ENCODE measurements around the gene C2CD3.
"Not testable (repeated sequence)": the region's sequence is repeated elsewhere in the genome, so short reads cannot be mapped to it uniquely, and the experiment has no call there.

C2CD3 gene

GRCh38 chr11:74066663-74067062 is 104.1 kb downstream of the C2CD3 start:
- DNase-seq = not testable (repeated sequence)

GRCh38 chr11:74065534-74065933 is 105.3 kb downstream of the C2CD3 start:
- DNase-seq = not testable (repeated sequence)

DNA sequence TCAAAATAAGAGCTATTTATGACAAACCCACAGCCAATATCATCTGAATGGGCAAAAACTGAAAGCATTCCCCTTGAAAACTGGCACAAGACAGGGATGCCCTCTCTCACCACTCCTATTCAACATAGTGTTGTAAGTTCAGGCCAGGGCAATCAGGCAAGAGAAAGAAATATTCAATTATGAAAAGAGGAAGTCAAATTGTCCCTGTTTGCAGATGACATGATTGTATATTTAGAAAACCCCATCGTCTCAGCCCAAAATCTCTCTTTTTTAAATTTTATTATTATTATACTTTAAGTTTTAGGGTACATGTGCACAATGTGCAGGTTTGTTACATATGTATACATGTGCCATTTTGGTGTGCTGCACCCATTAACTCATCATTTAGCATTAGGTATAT is 107.2 kb downstream of the C2CD3 start:
- not testable (repeated sequence) for DNase-seq

GRCh38 chr11:74061599-74061998 is 109.2 kb downstream of the C2CD3 start:
- not testable (repeated sequence) for DNase-seq

DNA sequence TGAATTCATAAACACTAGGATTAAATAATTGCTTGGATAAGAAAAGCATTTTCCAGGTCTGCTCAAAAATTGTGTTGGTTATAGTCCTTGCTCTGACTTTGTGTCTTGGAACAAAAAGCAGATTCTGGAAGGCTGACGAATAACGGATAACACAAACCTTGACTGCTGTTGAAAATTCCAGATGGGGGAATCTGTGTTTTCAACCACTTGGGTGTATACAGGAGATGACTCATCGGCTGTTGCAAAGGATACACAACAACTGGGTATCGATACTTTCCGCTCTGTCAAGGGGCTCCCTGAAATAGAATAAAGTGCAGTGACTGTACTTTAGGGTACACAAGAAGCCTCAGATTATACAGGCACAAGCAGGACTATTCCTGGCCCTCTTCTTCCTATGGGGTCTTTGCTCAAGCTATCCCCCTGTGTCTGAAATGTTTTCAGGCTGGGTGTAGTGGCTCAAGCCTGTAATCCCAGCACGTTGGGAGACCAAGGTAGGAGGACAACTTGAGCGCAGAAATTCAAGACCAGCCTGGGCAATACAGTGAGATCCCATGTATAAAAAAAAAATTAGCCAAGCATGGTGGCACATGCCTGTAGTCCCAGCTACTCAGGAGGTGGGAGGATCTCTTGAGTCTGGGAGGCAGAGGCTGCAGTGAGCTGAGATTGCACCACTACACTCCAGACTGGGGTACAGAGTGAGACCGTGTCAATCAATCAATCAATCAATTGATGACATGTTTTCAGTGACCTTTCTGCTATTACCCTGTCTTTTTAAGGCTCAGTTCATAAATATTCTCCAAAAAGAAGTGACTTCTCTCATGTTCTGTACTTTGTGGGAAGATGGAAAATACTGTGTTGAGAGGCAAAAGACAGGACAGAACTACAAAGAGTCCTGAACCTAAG is 113.3 kb downstream of the C2CD3 start:
- DNase-seq = no peak

- DNase-seq = no peak
Observed at GRCh38 chr11:74055938-74056337, 114.9 kb downstream of the C2CD3 start.

GRCh38 chr11:74050465-74050864 is 120.3 kb downstream of the C2CD3 start:
- DNase-seq = no peak

DNA sequence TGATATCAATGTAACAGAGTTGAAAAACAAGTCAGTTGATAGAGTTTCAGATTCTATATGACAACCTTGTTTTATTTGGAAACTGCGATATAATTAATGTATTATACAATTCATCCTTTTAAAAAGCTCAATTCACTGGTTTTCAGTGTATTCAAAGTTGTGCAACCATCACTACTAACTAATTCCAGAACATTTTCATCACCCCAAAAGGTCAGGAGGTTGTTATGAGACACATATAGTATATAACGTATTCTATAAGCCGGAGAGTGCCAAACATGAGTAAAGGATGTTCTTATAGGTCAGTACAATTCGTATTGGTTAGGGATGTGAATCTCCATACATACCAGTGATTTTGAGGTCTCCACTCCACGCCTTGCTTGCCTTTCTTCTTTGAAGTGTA is 121.8 kb downstream of the C2CD3 start:
- no peak for DNase-seq

- DNase-seq = no peak
Observed at GRCh38 chr11:74044538-74044937, 126.3 kb downstream of the C2CD3 start.

DNA sequence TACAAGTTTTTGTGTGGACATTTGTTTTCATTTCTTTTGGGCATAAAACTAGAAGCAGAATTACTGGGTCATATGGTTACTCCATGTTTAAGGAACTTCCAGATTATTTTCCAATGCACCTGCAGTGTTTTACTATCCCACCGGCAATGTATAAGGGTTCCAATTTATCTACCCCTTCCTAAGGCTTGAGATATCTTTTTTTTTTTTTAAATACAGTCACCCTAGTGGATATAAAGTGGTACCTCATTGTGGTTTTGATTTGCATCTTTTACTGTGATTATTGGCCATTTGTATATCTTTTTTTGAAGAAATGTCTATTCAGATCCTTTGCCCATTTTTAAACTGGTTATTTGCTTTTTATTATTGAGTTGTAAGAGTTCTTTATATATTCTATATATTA is 127.4 kb downstream of the C2CD3 start:
- no peak for DNase-seq

GRCh38 chr11:74037309-74037708 is 133.5 kb downstream of the C2CD3 start:
- no peak for DNase-seq

DNA sequence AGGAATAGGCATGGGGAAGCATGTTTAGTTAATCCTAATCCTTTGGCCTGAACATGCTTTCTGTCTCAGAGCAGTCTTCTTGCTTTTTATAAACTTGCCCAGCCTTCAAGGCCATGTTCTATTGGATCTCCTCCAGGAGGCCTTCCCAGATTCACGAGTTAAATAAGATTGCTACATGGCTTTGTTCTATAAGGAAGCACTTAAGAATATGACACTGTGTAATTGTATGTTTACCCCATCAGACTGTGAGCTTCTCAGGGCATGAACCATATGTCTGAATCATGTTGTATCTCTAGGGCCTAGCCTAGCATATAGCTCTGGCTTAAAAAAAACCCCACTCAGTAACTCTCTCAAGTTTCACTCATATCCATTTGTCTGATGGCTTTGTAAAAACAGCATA is 135.5 kb downstream of the C2CD3 start:
- no peak for DNase-seq

- no peak for DNase-seq
Observed at GRCh38 chr11:74033046-74033445, 137.8 kb downstream of the C2CD3 start.

GRCh38 chr11:74030723-74031676 is 139.8 kb downstream of the C2CD3 start:
- DNase-seq = no peak

DNA sequence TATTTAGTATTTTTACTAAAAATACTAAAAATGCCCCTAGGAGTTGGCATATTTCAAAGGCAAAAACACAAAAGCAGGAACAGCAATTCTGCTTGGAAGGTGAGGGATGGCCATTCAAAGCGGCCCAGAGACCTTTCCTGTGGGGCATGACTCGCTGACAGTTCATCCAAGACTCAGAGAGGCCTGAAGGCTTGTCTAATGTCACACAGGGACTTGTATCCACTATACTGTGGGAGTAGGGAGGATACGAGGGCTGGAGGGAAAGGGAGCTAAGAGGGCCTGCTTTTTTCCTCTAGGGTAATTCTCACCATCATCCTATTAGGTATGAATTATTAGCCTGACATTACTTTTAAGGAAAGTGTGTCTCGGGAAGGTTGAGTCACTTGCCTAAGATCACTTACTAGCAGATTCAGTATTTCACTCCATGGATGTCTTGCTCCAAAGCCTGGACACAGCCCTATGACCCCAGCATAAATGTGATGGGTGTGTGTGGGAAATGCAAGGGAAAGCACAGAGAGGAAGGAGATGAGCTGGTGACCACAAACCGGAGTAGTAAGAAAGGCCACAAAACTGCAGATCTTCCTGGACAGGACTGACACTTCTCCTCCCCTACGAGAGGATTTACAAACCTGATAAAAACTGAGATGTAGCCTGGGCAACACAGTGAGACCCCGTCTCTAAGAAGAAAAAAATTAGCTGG is 145.2 kb downstream of the C2CD3 start:
- no peak for DNase-seq

GRCh38 chr11:74024261-74025029 is 146.4 kb downstream of the C2CD3 start:
- DNase-seq = no peak

DNA sequence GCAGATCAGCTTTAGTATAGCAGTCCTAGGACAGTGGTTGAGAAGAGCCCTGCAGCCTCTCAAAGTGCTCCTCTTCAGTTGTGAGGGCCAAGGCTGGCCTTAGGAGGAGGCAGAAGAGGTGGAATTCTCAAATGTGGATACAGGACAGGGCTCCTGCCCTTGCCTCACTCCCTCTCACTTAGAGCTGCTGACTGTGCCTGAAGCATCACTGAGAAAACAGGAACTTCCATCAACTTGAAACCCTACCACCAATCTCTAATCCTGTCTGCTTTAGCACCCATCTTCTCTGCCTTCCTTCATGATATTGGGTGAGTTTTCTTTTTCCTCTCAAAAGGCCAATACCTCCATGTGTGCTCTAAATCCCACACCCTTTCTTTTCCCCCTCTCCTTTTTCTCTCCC is 147.5 kb downstream of the C2CD3 start:
- no peak for DNase-seq

DNA sequence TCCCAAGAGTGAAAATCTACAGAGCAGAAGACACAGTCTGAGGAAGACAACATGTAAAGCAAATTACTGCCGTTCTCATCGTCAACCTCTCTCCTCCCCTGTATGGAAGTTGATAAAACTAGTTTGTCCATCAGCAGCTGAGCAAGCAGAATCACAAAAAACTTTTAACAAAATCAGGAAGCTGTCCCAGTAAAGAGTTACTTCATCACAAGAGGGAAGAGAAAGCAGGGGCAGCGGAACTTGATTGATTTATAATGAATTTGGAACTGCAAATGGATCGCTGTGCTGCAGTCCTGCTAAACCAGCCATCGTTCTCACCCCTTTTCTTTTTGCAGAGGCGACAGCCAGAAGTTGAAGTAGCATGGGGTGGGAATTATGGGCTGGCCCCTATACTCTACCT is 148.3 kb downstream of the C2CD3 start:
- DNase-seq = no peak

DNA sequence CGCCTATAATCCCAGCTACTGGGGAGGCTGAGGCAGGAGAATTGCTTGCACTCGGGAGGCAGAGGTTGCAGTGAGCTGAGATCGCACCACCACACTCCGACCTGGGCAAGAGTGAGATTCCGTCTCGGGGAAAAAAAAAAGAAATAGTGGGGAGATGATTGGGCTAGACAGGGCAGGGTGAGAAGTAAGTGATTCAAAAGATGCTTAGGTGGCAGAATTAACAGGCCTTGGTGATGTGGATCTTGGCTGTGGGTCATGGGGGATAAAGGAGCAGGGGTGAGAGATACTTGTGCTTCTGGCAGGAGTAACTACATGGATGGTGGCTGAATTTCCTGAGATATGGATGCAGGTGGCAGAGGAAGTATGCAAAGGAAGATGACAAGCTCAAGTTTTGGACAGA is 148.8 kb downstream of the C2CD3 start:
- DNase-seq = no peak

GRCh38 chr11:74020539-74020938 is 150.3 kb downstream of the C2CD3 start:
- no peak for DNase-seq

- peak; percentile 38 for DNase-seq
Observed at GRCh38 chr11:74019860-74020259, 150.9 kb downstream of the C2CD3 start.

GRCh38 chr11:74019104-74019738 is 151.6 kb downstream of the C2CD3 start:
- DNase-seq = no peak
